HG03342 (cell line): Measurements from ENCODE around the gene SIDT2.
A peak's percentile ranks its signal among the peaks of the same experiment; 100 is the strongest.
"Not testable (repeated sequence)": the region's sequence is repeated elsewhere in the genome, so short reads cannot be mapped to it uniquely, and the experiment has no call there.

Experiments used
- ATAC-seq: cut with Tn5 transposase; IDR thresholded peaks from one replicate; pipeline ENCODE4 v1.9.1; 2021; ENCODE audit warnings: mild to moderate bottlenecking, moderate library complexity; ENCODE audit not compliant: unreplicated experiment

The SIDT2 gene

GRCh38 chr11:117171404-117172061 lies 7.0 kb upstream of the SIDT2 start:
- no peak for ATAC-seq

DNA sequence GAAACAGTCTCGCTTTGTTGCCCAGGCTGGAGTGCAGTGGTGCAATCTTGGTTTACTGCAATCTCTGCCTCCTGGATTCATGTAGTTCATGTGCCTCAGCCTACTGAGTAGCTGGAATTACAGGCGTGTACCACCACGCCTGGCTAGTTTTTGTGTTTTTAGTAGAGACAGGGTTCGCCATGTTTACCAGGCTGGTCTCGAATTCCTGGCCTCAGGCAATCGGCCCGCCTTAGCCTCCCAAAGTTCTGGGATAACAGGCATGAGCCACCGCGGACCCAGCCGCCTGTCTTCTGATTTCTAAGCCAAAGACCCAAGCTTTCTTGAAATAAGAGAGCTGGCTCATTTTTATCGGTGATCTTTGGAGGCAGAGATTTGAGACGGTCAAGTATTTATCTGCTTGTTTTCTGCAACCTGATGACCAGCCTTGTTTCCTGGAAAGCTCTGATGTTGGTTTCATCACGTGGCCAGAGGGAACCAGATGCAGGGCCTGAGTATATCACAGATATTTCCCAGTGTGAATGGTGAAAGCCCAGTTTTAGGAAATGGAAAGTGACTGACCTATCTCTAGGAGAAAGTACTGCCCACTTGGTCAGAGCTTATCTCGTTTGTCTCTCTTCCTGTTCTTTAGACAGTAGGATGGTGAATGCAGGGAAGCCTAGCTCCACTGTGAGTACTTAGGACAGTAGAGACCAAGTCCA lies 5.7 kb upstream of the SIDT2 start:
- ATAC-seq: no peak

DNA sequence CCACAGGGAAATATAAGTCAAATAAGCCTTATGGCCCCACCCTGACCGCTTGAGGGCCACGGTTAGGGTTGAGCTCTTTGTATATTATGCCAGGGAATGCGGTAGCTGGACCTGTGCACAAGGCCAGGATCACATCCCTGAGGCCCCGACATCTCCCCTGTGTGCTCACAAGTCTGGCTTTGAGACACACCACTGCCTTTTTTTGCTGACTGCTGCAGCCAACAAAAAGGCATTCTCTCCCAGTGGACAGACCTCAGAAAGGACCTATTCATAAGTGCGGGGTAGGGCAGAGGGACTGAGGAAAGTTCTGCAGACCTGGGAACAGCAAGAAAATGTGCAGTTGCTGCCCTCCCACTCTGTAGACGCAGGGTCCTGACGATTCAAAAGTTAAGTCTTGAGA lies 3.4 kb upstream of the SIDT2 start:
- no peak for ATAC-seq

DNA sequence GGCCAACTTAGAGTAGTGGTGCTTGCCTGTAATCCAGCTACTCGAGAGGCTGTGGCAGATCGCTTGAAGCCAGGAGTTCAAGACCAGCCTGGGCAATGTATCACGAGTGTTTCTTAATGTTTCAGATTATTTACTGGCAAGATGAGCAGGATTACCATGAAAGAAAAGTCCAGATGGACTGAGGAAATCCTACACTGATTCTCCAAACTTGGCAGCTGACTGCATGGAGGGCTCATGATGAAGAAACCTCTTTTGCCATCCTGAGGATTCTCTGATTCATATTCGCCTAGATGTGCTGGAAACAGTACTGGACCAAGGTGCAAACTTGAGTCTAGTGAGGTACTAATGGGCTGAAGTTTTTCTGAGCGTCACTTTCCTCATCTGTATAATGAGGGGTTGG lies 2.8 kb upstream of the SIDT2 start:
- no peak for ATAC-seq

DNA sequence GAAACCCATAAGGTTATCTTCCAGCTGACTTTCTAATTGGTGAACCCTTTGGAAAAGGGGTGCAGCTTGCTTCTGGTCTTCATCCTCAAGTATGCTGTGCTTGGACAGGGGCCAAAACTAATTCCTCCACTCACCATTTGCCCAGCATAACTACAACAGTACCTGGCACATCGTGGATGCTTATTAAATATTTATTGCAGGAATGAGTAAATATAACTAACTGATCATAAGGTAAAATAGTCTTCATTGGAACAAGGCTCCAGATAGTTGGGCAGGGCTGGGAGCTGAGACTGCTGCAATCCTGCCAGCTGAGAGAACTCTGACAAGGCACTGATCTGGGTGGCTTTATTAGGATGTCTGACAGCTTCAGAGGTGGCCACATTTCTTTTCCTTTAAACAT lies 2.4 kb upstream of the SIDT2 start:
- ATAC-seq: no peak

GRCh38 chr11:117177534-117178209 lies 871 bp upstream of the SIDT2 start:
- ATAC-seq: no peak

- peak; percentile 26 for ATAC-seq
These were observed 781 bp downstream of the SIDT2 start for GRCh38 chr11:117179048-117179999.

DNA sequence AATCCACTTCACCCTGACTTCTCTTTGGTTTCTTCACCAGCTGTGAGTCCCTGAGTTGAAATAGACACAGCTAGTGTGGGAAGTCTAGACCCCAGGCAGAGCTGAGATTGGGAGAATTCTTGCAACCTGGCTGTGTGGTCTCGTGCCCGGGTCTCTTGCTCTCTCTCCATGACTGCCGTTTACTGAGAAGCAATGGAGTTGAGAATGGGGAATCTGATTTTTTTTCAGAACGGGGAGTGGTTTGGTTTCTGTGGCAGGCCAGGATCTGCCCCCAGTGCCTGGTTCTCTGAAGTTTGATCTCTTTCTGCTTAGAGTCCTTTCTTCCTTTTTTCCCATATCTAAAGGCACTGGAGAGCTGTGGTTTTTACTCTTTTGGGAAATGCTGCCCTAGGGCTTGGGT lies 1.5 kb downstream of the SIDT2 start:
- ATAC-seq: no peak

GRCh38 chr11:117180661-117181585 lies 2.4 kb downstream of the SIDT2 start:
- no peak for ATAC-seq

DNA sequence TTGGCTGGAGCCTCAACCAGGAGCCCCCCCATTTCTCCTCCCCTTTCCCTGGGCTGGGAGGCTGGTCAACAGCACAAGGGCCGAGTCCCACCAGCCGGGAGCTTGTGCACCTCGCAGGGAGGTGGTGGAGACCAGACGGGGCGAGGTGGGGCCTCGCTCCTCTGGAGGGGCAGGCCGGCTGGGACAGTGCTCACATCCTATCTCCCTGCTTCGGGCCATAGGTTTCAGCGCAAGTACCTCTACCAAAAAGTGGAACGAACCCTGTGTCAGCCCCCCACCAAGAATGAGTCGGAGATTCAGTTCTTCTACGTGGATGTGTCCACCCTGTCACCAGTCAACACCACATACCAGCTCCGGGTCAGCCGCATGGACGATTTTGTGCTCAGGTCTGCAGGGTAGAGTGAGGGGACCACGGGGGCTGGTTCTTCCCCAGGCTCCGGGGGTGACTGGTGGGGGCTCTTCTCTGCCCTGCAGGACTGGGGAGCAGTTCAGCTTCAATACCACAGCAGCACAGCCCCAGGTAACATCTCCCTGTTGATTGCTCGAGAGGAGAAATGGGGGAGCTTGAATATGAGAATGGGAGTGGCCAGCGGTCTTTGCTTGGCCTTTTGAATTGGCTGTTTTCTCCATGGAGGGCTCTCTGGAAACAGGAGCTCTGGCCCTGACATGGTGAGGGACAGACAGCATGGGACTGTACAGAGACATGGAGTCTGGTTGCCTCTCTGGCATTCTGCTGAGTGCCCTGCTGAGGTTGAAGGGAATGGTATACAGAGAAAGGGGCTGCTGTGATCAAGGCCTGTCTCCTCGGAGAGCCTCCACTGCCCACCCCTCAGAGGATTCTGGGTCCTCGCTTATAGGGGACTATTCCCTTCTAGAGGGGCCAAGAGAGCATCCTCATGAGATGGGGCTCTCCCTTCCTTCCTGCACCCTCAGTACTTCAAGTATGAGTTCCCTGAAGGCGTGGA lies 3.3 kb downstream of the SIDT2 start:
- ATAC-seq: no peak

DNA sequence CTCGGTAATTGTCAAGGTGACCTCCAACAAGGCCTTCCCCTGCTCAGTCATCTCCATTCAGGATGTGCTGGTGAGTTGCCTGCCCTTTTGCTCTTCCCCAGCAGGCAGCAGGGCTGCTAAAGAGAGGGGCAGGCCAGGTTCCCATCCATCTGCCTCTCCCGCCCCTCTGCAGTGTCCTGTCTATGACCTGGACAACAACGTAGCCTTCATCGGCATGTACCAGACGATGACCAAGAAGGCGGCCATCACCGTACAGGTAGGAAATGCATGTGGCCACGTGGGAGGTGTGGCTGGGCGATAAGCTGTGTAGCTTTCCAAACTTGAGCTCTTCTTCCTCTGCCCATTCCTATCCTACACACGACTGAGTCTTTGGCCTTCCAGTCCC lies 4.0 kb downstream of the SIDT2 start:
- ATAC-seq: no peak

DNA sequence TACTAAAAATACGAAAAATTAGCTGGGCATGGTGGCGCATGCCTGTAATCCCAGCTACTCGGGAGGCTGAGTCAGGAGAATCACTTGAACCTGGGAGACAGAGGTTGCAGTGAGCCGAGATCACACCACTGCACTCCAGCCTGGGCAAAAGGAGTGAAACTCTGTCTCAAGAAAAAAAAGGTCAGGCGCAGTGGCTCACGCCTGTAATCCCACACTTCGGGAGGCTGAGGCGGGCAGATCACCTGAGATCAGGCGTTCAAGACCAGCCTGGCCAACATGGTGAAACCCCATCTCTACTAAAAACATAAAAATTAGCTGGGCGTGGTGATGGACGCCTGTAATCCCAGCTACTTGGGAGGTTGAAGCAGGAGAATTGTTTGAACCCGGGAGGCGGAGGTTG lies 4.6 kb downstream of the SIDT2 start:
- ATAC-seq: not testable (repeated sequence)

GRCh38 chr11:117183724-117184349 lies 5.3 kb downstream of the SIDT2 start:
- no peak for ATAC-seq

GRCh38 chr11:117185736-117186430 lies 7.3 kb downstream of the SIDT2 start:
- no peak for ATAC-seq

DNA sequence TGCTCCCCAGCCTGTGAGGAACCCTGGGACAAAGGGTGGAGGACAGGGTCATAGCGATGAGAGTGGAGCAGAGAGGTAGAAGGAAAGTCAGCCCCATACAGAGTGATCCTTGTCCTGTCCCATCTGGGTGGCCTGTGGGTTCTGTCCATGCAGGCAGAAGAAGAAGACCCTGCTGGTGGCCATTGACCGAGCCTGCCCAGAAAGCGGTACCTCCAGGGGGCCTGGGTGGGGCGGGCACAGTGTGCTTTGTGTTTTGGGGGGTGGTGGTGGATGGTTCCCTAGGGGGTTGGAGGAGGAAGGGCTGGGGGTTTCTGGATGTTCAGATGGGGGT lies 7.9 kb downstream of the SIDT2 start:
- no peak for ATAC-seq

DNA sequence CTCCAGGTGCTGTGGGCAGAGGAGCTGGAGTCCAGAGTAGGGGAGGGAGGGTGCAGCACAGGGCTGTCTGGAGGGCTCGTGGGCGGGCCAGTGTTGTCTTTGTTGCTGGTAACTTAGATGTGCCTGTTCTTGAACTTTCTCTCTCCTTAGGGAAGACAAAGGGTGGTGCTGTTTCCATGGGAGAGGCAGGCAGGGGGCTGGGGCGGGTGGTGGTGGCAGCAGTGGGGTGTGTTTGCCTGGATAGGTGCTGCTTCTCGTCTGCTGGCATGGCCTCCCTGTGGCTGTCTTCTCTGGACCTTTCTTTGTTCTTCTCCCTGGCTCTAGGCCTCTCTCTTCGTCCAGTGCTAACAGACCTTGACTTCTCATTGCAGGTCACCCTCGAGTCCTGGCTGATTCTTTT lies 8.5 kb downstream of the SIDT2 start:
- ATAC-seq: no peak

DNA sequence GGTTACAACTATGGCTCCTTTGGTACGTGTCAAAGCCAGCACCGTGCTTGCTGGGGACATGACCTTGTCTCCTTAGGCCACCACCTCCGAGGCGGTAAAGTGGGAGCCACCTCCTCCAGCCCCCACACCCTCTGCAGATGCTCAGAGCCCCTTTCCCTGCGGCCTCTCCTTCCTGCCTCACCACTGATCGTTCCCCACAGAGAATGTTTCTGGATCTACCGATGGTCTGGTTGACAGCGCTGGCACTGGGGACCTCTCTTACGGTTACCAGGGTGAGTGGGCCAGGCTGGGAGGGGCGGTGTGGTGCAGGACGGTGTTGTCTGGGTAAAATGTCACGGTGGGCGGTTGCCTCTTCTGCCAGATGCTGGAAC lies 8.9 kb downstream of the SIDT2 start:
- ATAC-seq: no peak
